GM18508 (cell line): ENCODE results near the gene HOMEZ.
"Not testable (repeated sequence)": the region's sequence is repeated elsewhere in the genome, so short reads cannot be mapped to it uniquely, and the experiment has no call there.

Source experiments
- ATAC-seq: cut with Tn5 transposase; IDR thresholded peaks from one replicate; pipeline ENCODE4 v1.9.1; 2021; ENCODE audit warnings: moderate number of reproducible peaks; ENCODE audit not compliant: insufficient read depth, unreplicated experiment

The HOMEZ gene

GRCh38 chr14:23284654-23285529 lies 1.0 kb downstream of the HOMEZ start:
- ATAC-seq = no peak

GRCh38 chr14:23281247-23281646 lies 4.7 kb downstream of the HOMEZ start:
- no peak for ATAC-seq

- ATAC-seq = not testable (repeated sequence)
These were observed 8.0 kb downstream of the HOMEZ start for GRCh38 chr14:23277928-23278327.

DNA sequence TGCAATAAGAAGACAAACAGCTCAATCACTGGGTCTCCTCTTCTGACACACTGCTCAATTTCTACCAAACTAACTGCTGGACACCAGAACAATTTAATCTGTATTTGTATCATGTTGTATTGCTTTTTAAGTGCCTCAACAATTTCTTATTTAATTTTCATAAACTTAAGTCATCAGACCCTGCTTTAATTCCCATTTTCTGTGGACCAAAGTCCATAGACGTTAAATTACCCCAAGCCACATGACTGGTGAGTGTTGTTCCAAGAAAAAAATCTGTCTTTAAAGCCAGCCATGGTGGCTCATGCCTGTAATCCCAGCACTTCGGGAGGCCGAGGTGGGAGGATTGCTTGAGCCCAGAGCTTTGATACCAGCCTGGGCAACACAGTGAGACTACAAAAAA lies 8.7 kb downstream of the HOMEZ start:
- no peak for ATAC-seq

DNA sequence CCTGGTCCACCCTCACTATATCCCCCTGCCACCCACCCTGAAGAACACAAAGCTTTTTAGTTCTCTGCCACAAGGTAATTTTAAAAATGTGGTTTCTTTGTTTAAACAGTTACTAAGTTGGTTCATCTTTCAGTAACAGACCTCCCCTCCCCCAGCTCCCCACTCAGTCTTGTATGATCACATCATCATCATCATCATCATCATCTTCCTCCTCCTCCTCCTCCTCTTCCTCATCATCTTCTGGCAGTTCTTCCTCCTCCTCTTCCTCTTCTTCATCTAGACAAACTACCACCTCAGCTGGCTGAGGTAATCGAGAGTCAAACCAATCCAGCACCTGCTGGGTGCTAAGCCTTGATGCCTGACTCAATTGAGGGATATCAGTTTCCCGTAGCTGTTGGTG lies 10.5 kb downstream of the HOMEZ start:
- ATAC-seq = no peak

- ATAC-seq = no peak
These were observed 16.7 kb downstream of the HOMEZ start for GRCh38 chr14:23269193-23269592.

- not testable (repeated sequence) for ATAC-seq
These were observed 25.1 kb downstream of the HOMEZ start for GRCh38 chr14:23260849-23261248.

GRCh38 chr14:23259426-23259825 lies 26.5 kb downstream of the HOMEZ start:
- no peak for ATAC-seq

DNA sequence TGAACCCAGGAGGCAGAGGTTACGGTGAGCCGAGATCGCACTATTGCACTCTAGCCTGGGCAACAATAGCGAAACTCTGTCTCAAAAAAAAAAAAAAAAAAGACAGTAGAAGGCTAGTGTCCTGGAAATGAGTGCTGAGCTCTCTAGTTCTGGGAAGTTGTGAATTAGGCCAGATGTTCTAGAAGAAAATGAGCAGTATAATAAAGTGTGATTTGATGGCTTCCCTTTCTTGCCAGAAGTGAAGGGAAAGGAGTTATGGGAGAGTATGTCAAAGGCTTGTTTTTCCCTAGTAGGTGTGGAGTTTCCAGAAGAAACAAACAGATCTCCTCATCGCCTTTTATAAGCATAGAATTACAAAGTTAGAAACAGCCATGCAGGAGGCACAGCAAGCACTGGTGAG lies 27.7 kb downstream of the HOMEZ start:
- ATAC-seq = no peak

DNA sequence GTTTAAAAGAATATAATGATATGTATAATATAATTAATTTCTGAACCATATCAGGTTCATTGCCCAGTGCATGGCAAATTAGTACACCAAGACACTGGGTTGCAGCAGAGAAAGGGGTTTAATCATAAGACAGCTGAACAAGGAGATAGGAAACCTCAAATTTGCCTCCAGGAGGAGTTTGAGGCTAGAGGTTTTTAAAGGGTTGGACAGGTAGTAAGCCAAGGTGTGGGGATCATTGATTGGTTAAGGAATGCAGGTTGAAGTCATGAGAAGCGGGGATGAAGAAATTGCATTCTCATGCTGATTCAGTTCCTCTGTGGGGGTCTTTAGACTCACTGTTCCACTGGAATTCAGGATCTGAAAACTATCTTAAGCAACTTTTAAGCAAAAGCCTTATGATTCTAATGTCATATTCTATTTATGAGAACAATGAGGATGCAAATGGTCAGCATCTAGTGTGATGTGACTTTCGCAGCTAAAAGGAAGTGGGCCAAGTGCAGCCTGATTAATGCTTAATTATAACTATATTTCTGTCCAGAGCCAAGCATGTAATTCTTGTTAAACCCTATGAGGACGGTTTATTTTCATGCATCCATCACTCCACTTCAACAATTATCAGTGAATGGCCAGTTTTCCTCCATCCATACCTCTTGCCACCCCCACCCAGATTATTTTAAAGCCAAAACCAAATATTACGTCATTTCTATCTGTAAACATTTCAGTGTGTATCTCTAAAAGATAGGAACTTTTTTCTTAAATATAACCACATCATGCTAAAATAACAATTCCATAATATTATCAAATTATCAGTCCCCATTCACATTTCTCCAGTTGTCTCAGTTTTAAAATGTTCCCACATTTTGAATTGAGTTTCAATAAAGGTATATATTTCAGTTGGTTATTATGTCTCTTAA lies 33.3 kb downstream of the HOMEZ start:
- ATAC-seq = no peak

DNA sequence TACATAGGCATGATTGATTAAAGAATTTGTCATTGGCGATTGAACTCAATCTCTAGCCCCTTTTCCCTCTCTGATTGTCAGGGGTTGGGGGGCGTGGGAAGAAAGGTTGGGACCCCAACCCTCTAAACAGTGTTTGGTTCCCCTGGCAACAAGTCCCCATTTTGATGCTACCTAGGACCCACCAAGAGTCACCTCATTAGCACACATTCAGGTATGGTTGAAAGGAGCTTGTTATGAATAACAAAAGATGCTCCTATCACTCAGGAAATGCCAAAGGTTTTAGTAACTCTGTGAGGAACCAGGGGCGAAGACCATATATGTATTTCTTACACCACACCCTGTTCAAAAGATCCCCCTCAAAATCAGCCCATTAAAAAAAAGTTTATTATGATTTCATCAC lies 33.9 kb downstream of the HOMEZ start:
- ATAC-seq = no peak

- ATAC-seq = no peak
These were observed 36.1 kb downstream of the HOMEZ start for GRCh38 chr14:23249824-23250223.

DNA sequence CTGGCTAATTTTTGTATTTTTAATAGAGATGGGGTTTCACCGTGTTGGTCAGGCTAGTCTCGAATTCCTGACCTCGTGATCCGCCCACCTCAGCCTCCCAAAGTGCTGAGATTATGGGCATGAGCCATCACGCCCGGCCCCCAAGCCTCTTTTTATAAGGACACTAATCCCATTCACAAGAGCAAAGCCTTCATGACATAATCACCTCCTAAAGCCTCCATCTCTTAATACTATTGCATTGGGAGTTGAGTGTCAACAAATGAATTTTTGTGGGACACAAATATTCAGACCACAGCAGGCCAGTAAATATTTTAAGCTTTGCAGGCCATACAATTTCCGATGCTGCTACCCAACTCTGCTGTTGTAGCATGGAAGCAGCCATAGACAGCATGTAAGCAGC lies 37.3 kb downstream of the HOMEZ start:
- ATAC-seq = no peak

DNA sequence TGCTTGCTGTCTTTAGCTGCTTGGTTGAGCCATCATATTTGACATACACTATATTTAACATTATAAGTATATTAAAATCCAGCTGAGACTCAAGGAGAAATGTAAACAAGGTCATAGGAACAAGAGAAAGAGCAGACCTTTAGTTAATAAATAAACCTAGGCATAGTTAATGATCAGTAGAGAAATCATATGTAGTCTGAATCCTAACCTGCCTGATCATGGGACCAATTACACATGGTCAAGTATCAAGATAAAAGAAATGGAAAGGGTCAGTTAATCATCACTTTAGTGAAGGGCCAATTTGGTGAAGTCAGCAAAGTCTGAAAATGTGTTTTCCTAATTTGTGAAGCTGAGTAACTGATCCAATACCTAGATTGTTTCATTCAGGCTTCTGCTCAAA lies 40.6 kb downstream of the HOMEZ start:
- no peak for ATAC-seq

DNA sequence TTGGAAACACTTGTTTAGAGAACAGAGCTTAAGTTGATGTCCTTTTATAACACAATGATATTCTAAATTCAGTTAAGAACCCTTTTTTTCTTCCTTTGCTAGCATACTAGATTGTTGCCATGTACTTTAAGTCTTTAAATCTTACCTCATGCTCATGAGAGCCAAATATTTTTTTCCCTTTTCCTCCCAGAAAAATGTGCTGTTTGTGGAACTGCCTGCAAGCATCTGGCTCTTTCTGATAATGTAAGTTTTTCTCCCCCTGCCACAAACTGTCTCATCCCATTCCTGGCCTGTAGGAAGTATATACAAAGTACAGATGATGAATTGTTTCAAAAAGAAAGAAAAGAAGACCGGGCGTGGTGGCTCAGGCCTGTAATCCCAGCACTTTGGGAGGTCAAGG lies 42.9 kb downstream of the HOMEZ start:
- no peak for ATAC-seq

GRCh38 chr14:23242076-23242475 lies 43.9 kb downstream of the HOMEZ start:
- no peak for ATAC-seq

GRCh38 chr14:23241061-23241715 lies 44.7 kb downstream of the HOMEZ start:
- ATAC-seq = not testable (repeated sequence)

DNA sequence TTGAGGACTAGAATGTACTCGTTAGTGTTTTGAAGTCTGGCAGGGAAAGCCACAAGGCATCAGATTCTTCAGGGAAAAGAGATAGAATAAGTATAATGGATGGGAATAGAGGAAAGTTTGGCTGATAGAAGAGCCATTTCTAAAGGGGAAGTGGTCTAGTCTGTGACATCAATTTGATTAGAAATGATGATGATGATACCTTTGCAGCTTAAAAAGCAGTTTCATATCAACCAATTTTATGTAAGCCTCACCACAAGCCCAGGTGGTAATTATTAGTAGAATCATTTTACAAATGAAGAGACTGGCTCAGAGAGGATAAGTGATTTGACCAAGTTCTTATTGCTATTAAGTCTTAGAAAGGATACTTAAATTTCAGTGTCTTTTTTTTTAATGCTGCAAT lies 45.3 kb downstream of the HOMEZ start:
- no peak for ATAC-seq

DNA sequence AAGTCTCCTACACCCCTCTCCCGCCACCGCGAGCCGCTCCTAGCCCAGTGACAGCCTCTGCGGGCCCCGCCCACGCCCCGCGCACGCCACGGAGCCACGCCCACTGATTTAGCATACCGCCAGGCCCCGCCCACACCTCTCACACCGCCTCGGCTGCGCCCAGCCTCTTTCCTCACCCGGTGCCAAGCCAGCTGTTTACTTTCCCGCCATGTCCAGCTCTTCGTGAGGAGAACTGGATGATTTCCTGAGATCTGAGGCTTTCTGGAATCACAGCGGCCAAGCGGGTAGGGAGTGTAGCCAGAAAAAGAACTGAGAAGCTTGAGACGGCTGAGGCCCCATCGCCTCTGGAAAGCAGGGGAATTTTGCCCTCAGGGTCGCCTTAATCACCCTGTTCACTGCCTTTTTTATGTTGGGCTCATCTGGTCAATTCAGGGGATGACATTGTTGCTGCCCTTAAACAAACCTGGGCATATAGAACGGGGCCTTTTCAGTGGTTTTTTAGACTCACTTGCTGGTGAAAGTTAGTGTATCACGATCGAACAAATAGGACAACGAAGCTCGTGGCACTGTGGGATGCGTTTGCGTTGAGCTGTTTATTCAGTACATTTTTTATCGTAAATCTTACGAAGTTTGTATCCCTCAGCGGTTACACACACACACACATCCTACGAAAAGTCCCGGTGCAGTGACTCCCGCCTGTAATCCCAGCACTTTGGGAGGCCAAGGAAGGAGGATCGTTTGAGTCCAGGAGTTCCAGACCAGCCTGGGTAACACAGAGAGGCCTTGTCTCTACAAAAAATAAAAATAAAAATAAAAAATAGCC lies 47.9 kb downstream of the HOMEZ start, which contains the start of gene RNF212B:
TSS of gene RNF212B (plus strand) at position 165 of the 823 bp plus-strand sequence. CDS start 2,410 bp downstream, outside the sequence.
- no peak for ATAC-seq
